GM15510 (cell line): ENCODE measurements around the gene DST.

Experiments used
- POLR2A ChIP-seq: IDR thresholded peaks from 3 replicates; pipeline ENCODE4 v1.6.1; 2011; ENCODE audit warnings: borderline replicate concordance; ENCODE audit not compliant: insufficient read length; ENCODE audit errors: extremely low read depth

The DST gene

GRCh38 chr6:56486681-56487080 is 156.0 kb downstream of the DST start:
- no peak for TF ChIP-seq POLR2A

GRCh38 chr6:56484669-56485068 is 158.0 kb downstream of the DST start:
- no peak for TF ChIP-seq POLR2A

- TF ChIP-seq POLR2A, result no peak
These were observed 158.8 kb downstream of the DST start for GRCh38 chr6:56483929-56484328.

DNA sequence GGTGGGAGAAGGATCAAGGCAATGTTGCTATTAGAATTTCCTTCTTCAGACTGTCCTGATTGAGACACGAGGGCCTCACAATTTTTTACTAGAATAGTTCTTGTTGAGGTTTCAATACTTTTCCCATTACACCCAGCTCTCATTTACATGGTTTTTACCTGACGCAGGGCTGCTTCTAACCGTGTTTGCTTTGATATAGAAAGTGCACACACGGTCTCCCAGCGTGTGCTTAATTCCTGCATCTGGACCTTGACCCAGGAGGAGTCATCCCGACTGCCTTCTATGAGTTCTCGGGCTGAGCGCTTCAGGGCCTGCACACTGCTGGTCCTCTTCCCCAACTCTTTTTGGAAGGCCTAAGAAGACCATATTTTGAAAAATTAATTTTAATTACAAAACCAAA is 160.2 kb downstream of the DST start:
- TF ChIP-seq POLR2A, result no peak

DNA sequence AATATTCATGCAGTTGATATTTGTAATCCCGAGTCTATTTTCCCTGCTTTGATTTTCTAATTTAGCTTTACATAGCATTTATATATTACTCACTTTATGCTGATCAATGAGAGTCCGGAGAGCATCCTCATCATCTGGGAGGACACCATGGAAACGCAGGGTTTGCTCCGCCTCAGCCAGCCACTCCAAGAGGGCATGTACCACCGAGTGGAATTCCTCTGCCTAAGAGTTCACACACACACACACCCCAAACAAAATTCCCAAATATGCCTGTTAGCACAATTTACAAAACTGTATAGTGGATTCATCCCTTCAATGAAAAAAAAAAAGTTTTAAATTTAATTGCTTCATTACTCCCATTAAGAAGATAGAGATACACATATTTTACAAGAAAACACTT is 160.7 kb downstream of the DST start:
- no peak for TF ChIP-seq POLR2A

- TF ChIP-seq POLR2A, result no peak
These were observed 161.9 kb downstream of the DST start for GRCh38 chr6:56480654-56481337.

DNA sequence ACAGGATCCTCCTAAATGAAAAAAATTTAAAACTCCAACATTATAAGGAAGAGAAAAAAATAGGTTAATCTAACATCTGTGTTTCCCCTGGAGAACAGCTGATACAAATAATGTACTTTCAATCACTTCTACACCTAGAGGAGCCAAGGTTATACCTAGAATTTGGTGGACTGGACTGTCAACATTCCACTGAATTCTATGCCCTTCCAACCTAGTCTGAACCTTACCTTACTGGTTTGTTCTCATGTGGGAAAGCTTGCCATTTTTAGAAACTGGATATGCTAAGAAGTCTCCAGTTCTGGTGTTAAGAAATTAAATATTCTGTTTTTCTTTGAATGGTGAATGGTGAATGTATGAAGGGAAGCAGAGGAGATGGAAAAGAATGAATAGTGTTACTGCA is 162.4 kb downstream of the DST start:
- no peak for TF ChIP-seq POLR2A

DNA sequence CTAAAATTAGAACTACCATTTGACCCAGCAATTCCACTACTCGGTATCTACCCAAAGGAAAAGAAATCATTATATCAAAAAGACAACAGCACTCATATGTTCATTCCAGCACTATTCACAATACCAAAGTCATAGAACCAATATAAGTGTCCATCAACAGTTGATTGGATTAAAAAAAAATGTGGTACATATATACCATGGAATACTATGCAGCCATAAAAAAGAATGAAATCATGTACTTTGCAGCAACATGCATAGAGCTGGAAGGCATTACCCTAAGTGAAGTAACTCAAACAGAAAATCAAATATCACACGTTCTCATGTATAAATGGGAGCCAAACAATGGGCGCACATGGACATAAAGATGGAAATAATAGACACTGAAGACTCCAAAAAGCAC is 163.3 kb downstream of the DST start:
- no peak for TF ChIP-seq POLR2A

DNA sequence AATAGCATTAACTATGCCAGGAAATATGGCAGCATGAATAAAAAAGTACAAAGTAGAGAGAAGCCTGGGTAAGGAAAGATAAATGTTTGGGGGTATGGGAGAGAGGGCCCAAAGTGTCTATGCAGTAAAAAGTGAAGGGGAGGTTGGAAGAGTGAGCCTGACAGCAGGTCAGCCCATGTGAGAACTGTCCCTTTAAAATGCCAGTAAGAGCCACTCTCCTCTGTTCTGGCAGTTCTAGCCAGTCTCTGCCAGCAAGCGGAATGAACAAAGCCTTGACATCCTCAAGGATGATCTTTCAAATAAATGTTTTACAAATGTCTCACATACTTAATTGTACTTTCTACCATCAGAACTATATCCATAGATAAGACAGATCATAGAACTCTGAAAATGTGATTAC is 164.5 kb downstream of the DST start:
- no peak for TF ChIP-seq POLR2A

GRCh38 chr6:56477241-56477640 is 165.4 kb downstream of the DST start:
- TF ChIP-seq POLR2A, result no peak

DNA sequence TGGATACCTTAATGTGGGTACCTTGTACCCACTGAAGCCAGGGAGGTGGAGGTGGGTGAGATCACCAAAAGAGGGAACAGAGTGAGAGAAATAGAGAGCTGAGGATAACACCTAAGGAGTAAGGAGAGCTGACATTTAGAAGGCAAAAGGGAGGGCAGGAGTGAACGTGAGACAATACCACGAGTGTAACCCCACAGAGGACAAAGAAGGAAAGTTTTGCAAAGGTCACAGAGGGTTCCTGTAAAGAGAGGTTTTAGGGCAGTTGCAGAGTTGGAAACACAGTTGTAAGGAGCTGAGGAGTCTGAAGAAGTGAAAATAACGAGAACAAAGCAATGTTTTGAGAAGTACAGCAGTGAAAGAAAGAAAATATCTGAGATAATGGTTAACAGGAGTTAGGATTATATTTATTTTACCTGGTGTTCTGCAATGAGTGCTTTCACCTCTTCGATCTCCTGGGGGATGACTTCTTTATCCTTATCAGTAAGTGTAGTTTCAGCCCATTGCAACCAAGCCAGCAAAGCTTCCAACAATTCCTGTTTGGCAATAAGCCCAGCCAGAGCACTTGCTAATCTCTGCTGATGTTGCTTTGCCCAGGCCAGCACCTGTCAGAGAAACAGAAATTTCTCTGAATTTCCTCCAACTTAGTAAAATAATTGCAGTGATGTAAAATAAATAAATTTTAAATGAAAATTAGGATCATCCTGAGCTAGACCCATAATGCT is 166.8 kb downstream of the DST start:
- TF ChIP-seq POLR2A, result no peak

- no peak for TF ChIP-seq POLR2A
These were observed 168.2 kb downstream of the DST start for GRCh38 chr6:56474532-56474931.

- TF ChIP-seq POLR2A, result no peak
These were observed 179.2 kb downstream of the DST start for GRCh38 chr6:56463443-56463842.

DNA sequence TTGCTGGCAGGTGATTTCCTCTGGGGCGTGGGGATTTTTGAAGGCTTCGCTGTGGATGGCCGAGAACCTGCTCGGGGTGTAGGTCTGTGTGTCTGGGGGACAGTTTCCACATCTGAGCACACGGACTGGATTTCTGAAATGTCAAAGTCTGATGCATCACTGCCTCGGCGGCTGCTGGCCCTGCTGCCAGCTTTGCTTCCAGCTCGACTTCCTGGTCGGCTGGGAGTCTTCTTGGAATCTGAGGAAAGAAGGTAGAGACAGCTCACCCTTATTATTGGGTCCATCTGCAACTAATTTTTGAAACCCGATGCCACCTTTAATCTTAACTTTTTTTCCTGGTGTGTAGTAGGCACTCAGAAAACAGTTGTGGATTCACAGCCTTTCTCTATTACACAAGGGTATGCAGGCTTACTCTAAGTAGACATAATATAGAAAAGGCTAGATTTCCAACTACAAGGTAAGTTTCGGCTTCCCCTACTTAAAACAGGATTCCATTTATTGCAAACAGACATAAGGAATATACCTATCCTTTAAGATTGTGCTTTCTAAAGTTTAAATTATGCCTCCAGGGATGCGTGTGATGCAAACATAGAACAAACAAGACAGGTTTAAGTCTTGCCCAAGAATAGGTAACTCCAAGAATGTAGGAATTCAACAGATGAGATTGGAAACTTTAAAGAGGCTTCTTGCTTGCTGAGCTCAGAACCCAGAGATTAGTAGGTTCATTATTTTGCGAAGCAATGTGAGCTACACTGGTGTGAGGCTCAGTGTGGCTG is 183.5 kb downstream of the DST start:
- no peak for TF ChIP-seq POLR2A

GRCh38 chr6:56458324-56458884 is 184.3 kb downstream of the DST start:
- TF ChIP-seq POLR2A, result no peak

DNA sequence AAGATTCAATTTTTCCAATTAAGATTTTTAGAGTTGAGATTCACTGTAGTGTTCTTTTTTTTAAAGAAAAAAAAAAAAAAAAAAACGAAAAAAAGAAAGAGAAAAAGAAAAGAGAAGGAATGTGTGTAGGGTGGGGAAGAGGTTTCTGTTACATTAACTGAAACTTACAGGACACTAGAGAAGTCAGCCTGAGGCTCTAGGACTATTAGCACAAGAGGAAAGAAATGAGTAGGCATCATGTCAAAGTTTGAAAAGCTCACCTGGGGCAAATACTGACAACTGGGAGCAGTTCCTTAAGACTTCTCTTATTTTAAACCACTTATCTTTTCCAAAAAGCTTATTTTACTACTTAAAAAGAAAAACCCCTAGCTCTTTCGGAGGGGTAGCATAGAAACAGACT is 185.9 kb downstream of the DST start:
- no peak for TF ChIP-seq POLR2A
